ENCODE data around the gene SLC35F2.
"Not testable (repeated sequence)": the region's sequence is repeated elsewhere in the genome, so short reads cannot be mapped to it uniquely, and the experiment has no call there.

SLC35F2 gene

DNA sequence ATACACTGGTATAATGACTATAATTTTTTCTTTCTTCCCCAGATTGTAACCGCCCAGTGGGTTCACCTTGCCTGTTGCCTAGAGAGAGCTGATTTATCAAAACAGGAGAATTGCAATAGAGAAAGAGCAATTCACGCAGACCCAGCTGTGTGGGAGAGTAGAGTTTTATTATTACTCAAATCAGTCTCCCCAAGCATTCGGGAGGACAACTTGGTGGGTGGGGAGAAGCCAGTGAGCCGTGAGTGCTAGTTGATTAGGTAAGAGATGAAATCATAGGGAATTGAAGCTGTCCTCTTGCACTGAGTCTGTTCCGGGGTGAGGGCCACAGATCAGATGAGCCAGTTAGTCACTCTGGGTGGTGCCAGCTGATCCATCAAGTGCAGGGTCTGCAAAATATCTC lies 73.2 kb downstream of the SLC35F2 start:
- DNase-seq (ENCODE audit: low spot score): no peak

DNA sequence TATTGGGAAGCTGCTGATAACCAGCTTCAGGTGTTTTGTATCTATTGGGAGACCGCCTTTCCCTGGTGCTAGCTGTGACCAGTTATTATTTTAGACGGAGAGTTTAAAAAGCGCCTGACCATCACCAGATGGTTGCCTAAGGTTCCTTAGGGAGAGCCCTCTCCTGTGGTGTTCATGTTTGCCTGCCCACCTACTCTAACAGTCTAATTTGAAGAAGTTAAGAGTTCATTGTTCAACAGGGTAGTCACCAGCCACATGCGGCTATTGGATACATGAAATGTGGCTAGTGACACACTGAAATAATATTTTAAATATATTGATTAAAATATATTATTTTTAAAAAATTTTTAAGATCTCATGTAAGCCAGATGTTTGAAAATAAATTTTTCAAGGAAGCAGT lies 75.5 kb downstream of the SLC35F2 start:
- no peak for DNase-seq (ENCODE audit: low spot score)

- DNase-seq (ENCODE audit: low spot score): no peak
Measured at GRCh38 chr11:107780775-107781174, 77.8 kb downstream of the SLC35F2 start.

DNA sequence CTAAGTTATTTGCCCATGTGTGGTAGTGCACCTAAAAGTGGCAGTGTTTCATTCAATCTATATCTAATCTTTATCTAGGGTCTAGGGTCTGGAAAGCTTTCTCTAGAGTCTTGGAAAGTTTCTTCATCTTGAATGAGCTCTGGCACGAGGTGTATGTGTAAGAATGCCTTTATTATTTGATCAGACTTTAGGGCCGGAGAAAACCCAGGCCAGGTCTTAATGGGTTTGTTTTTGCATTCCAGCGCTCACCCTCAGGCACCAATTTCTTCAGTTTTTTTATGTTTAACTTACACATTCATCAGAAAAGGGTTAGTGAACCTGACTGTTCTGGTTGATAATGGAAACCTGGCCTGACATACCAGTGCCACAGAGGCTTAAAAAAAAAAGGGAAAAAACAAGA lies 78.5 kb downstream of the SLC35F2 start:
- no peak for DNase-seq (ENCODE audit: low spot score)

GRCh38 chr11:107778839-107779517 lies 79.6 kb downstream of the SLC35F2 start:
- no peak for DNase-seq (ENCODE audit: low spot score)

DNA sequence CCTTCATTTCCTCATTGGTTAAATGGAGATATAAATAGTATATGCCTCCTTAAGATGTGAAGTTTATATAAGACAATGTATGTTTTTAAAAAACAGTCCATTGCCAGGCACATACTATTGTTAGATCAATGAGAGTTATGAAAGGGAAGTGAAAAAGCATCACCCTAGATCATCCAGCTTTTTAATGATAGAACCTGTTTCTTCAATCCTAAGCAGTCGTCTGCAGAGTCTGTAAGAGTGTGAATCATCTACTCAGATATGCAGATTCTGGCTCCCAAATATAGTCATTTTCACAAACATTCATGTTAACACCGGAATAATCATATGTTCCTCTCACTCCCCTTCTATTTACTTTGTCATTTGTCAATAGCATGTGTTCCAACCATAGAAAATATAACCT lies 81.5 kb downstream of the SLC35F2 start:
- DNase-seq (ENCODE audit: low spot score): no peak

- no peak for DNase-seq (ENCODE audit: low spot score)
Measured at GRCh38 chr11:107776062-107776461, 82.5 kb downstream of the SLC35F2 start.

DNA sequence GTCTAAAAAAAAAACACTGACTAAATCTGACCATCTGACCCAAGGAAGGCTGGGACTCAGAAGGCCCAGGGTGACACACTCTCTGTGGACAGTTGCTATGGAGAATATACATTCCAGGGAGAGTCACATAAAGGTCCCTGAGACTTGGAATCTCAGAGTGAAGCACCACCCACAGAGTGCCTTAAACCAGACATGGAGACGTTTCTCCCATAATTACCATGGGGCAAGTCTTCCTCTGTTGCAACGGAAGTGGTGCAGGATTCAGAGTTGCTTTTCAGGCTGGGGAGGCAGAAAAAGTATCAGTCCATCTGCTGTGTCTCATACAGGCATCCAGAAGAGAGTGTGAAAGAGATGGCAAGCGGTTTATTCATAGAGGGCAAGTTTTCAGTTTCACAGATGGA lies 88.0 kb downstream of the SLC35F2 start:
- DNase-seq (ENCODE audit: low spot score): no peak

DNA sequence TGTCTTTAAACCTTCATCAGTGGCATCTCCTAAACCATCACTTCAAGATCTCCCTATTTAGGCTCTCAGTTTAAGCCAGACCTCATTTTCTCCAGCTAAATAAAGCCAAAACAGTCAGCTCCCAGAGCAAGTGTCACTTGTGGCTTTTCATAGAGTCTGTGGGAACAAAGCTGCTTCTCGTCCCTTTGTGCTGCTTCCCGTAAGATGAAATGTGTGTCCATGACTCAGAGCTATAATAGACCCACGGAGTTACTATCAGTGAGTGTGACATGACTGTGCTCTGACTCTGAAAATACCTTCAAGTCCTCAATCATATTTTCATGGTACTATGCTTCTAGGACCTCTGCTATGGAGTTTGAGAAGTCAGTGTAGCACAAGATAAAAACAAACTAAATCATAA lies 89.4 kb downstream of the SLC35F2 start:
- DNase-seq (ENCODE audit: low spot score): no peak

- DNase-seq (ENCODE audit: low spot score): not testable (repeated sequence)
Measured at GRCh38 chr11:107758719-107759355, 99.8 kb downstream of the SLC35F2 start.

- no peak for DNase-seq (ENCODE audit: low spot score)
Measured at GRCh38 chr11:107757661-107758060, 100.9 kb downstream of the SLC35F2 start.

DNA sequence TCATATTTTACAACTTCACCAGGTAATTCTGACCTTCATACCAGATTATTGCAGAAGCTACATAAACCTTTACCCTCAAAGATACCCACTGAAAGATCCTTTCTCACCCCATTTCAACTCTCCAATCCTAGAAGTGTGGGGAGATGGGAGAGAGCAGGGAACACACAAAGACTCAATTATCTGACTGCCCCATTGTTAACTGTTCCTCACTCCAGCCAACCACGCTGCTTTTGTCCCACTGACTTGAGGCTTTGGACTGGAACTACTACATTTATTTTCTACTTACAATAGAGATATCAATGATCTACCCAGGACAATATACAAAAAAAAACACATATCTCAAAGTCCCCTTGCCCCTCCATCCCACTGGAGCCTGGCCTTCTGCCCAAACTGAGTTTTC lies 102.0 kb downstream of the SLC35F2 start:
- no peak for DNase-seq (ENCODE audit: low spot score)

DNA sequence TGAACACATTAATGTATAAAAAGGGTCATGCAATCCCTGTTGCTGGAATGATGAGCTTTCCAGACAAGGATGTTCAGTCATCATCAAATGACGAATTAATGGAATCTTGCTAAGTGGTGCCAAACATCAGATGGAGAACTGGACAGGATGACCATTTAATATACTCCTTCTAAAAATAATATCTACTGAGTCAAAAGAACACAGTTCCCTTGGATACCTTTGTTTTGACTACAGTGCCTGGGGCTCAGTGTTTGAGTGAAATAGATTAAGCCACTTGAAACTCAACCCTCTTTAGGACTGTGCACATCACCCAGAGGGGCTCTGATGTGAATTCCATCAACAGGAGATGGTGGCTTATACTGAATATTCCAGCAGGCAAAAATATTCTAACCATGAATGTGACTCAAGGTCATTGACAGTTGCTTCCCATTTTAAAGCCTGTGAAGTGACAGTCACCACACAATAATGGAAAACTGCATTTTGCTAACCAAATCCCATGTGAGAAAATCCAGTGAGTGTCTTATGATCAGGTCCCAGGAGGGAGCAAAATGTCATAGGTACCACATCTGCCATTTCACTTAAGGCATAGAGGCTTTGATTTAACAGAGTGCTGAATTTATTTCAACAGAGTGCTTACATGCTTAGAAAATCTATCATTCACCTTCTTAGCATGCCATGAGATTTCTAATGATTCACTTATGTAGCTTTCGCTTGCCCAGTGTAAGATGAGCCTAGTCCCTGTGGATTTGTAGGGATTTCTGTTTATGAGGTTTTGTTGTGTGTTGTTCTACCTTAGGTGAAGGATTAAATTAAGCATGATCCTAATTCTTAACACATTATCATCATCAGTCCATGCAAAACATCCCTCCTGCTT lies 105.4 kb downstream of the SLC35F2 start:
- no peak for DNase-seq (ENCODE audit: low spot score)

- DNase-seq (ENCODE audit: low spot score): no peak
Measured at GRCh38 chr11:107752508-107752907, 106.1 kb downstream of the SLC35F2 start.

- no peak for DNase-seq (ENCODE audit: low spot score)
Measured at GRCh38 chr11:107751082-107751481, 107.5 kb downstream of the SLC35F2 start.

- no peak for DNase-seq (ENCODE audit: low spot score)
Measured at GRCh38 chr11:107750313-107750712, 108.3 kb downstream of the SLC35F2 start.

DNA sequence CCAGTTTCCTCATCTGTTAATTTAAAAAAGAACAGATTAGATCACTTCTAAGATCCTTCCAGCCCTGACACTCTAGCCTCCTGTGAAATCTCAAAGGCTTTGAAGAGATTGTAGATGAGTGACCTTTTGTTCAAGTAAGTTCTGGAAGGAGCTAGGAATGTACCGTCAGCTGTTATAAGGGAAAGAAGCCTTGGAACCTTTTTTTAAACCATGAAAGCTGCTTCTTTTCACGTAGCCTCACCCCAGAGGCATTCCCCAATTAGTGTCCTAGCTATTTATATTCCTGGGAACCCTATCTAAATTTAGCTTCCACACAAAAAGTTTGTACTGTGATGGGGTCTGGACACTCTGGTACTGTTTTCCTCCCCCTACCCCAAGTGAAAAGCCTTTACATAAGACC lies 111.0 kb downstream of the SLC35F2 start:
- no peak for DNase-seq (ENCODE audit: low spot score)

- DNase-seq (ENCODE audit: low spot score): no peak
Measured at GRCh38 chr11:107744736-107745135, 113.9 kb downstream of the SLC35F2 start.

DNA sequence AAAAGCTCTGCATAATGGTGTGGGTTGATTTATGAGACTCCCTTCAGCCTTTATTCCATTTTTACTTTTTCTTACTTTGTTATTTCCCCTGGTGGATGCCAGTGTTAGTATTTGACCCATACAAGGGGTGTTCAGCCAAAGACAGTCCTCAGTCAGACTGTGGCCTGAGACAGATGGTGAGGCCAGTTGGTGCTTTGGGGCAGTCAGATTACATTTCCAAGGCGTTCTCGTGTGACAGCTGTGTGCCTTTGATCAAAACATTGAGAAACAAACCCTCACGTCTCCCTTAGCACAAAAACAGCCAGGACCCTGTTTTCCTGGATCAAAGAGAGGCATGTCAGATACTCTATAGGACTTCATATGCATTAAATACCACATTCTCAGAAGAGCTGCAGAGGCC lies 115.4 kb downstream of the SLC35F2 start:
- DNase-seq (ENCODE audit: low spot score): no peak

DNA sequence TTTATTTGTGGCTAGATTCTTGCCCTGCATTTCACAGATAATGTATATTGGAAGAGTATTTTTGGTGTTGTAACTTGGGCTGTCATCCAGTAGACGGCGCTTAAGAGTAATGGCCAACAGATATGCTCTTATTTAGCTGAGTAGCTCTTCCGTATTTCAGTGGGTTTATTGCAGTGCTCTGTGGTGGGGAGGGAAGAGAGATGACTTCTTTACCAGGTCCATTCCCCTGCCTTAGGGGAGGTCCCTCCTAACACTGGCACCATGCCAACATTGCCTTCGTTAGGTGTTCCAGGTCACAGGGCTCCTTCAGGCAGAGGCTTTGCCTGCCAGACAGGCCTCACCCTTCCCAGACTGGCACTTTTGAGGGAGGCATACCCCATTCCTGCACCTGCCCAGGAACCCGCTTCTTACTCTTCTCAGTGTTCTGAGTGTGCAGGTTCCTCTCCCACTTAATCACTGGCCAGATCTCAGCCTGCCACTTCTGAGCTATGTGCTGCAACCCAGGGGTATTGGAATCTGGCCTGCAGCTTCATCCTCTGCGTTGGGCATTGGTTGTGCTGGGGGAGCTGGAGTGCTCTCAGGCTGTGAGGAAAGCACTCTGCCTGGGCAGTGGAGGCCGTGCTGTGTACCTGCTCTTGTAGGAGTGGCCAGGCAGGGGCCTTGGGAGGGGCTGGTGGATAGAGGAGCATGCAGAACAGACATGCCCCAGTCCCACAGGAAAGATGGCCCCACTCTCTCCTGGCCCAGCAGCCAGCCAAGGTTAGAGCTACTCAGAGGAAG lies 117.4 kb downstream of the SLC35F2 start:
- DNase-seq (ENCODE audit: low spot score): peak; percentile 41

Data from germinal center (tissue), 1 donor.